BLaER1 (cell line): ENCODE measurements around the gene PLAGL2.
"Not testable (repeated sequence)": the region's sequence is repeated elsewhere in the genome, so short reads cannot be mapped to it uniquely, and the experiment has no call there.

Experiments
- H3K27ac ChIP-seq: shearing (Covaris generic); formaldehyde crosslinking; 2 replicates; pipeline ENCODE4 v1.8.1; 2022
- H3K27me3 ChIP-seq: shearing (Covaris generic); formaldehyde crosslinking; 2 replicates; pipeline ENCODE4 v1.8.1; 2022
- H3K36me3 ChIP-seq: shearing (Covaris generic); formaldehyde crosslinking; 2 replicates; pipeline ENCODE4 v1.8.1; 2022
- H3K4me1 ChIP-seq: shearing (Covaris generic); formaldehyde crosslinking; 2 replicates; pipeline ENCODE4 v1.8.1; 2022
- H3K4me2 ChIP-seq: shearing (Covaris generic); formaldehyde crosslinking; 2 replicates; pipeline ENCODE4 v1.8.1; 2022
- H3K4me3 ChIP-seq: shearing (Covaris generic); formaldehyde crosslinking; 2 replicates; pipeline ENCODE4 v1.8.1; 2022
- H3K9ac ChIP-seq: shearing (Covaris generic); formaldehyde crosslinking; 2 replicates; pipeline ENCODE4 v1.8.1; 2022
- H3K9me3 ChIP-seq: shearing (Covaris generic); formaldehyde crosslinking; 2 replicates; pipeline ENCODE4 v1.8.1; 2022
- H4K20me1 ChIP-seq: shearing (Covaris generic); formaldehyde crosslinking; 2 replicates; pipeline ENCODE4 v1.8.1; 2022
- Cebpa-rat ChIP-seq: shearing (Covaris generic); IDR thresholded peaks from 2 replicates; pipeline ENCODE4 v1.8.1; 2022

Gene PLAGL2, protein sequence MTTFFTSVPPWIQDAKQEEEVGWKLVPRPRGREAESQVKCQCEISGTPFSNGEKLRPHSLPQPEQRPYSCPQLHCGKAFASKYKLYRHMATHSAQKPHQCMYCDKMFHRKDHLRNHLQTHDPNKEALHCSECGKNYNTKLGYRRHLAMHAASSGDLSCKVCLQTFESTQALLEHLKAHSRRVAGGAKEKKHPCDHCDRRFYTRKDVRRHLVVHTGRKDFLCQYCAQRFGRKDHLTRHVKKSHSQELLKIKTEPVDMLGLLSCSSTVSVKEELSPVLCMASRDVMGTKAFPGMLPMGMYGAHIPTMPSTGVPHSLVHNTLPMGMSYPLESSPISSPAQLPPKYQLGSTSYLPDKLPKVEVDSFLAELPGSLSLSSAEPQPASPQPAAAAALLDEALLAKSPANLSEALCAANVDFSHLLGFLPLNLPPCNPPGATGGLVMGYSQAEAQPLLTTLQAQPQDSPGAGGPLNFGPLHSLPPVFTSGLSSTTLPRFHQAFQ

DNA sequence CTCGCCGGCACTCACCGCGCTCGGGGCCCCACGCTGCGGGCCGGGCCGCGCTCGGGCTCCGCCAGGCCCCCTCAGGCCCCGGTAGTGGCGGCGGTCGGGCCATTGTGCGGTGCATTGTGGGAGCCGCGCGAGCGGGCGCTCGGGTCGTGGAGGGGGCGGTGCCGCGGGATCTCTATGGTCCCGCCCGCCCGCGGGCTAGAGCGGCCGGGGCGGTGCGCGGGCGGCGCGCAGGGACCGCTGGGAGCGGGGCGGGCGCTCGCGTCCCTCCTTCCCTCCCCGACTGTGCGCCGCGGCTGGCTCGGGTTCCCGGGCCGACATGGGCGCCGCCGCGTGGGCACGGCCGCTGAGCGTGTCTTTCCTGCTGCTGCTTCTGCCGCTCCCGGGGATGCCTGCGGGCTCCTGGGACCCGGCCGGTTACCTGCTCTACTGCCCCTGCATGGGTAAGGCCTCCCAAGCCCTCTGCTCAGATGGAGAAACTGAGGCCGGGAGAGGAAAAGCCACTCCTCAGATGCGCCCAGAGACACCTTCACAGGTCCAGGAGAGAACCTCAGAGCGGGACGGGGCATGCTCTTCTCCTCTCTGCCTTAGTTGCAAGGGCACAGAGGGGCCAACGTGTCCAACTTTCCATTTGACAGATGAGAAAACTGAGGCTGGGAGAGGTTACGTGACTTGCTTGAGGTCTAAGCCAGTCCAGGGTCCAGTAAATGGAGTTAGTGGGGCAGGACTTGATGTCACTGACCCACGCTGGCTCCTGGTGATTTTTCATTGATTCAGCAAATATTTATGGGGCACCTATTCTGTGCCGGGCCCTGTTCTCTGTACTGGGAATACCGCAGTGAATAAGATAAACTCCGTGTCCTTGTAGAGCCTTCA lies at the start of gene PLAGL2, which contains the start of gene POFUT1:
Gene PLAGL2, minus strand, starts transcription at position 118 of the 873 bp plus-strand sequence. CDS start 5,565 bp downstream, outside the sequence.
Gene POFUT1, plus strand, starts transcription at position 255 of the 873 bp plus-strand sequence. Its CDS starts 62 bp downstream, at position 317.
- Histone ChIP-seq H4K20me1 (peaks cover 45% of the 10 kb centered on the region), H3K27ac (peak within 1 kb of the TSS; percentile 97), H3K4me2 (peak within 1 kb of the TSS; percentile 100), H3K4me1 (peaks cover 59% of the 10 kb centered on the region), H3K9me3 (no peaks in the 10 kb centered on the region), H3K27me3 (no peaks in the 10 kb centered on the region), H3K36me3 (peaks cover 55% of the 10 kb centered on the region), H3K4me3 (peak within 1 kb of the TSS; percentile 98), H3K9ac (peak within 1 kb of the TSS; percentile 99)
- TF ChIP-seq Cebpa-rat, result no peak

DNA sequence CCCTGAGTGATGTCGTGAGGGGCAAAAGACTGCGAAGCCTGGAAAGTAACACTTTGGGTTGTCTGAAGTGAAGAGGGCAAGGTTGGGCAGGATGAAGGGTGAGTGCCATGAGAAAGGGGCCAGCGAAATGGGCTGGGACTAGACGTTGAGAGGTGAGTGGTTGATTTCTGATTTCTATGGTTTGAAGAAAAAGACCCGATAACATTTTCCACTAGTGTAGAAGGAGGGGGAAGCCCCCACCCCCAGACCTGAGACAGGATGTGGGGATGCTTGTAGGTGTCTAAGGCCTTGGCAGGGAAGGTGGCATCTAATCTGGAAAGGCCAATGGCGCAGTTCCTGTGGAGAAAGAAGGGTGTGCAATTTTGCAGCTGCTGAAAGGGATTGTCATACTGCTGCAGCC lies 44.6 kb upstream of the PLAGL2 start:
- no peaks in the 10 kb centered on the region for H3K27me3 ChIP-seq
- H3K27ac ChIP-seq, result no peak overlapping the region
- no peak overlapping the region for H3K4me3 ChIP-seq
- H3K9me3 ChIP-seq, result no peaks in the 10 kb centered on the region
- H3K36me3 ChIP-seq, result no peaks in the 10 kb centered on the region
- no peaks in the 10 kb centered on the region for H4K20me1 ChIP-seq
- no peak for TF ChIP-seq Cebpa-rat
- H3K4me2 ChIP-seq, result no peak overlapping the region
- H3K9ac ChIP-seq, result no peak overlapping the region
- peaks cover 15% of the 10 kb centered on the region for H3K4me1 ChIP-seq

DNA sequence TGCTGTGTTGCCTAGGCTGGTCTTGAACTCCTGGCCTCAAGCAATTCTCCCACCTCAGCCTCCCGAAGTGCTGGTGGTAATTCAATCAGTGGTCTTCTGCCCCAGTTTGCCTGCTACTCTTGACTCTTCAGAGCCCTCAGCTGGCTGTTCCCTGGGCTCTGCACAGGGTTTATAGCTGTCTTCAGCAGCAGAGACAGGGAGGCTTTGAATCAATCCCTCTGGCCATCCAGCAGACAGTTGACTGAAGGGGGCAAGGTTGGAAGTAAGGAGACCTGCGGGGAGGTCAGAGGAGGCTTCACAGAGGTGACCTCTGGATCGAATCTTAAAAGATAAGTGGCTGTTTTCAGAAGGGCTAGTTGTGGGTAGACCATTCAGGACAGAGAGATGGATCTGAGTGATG lies 43.9 kb upstream of the PLAGL2 start:
- no peaks in the 10 kb centered on the region for H3K9me3 ChIP-seq
- no peak overlapping the region for H3K9ac ChIP-seq
- H3K4me2 ChIP-seq, result no peak overlapping the region
- TF ChIP-seq Cebpa-rat, result no peak
- H3K4me3 ChIP-seq, result no peak overlapping the region
- H3K36me3 ChIP-seq, result no peaks in the 10 kb centered on the region
- H3K27me3 ChIP-seq, result no peaks in the 10 kb centered on the region
- H3K27ac ChIP-seq, result no peak overlapping the region
- peaks cover 21% of the 10 kb centered on the region for H3K4me1 ChIP-seq
- H4K20me1 ChIP-seq, result no peaks in the 10 kb centered on the region

DNA sequence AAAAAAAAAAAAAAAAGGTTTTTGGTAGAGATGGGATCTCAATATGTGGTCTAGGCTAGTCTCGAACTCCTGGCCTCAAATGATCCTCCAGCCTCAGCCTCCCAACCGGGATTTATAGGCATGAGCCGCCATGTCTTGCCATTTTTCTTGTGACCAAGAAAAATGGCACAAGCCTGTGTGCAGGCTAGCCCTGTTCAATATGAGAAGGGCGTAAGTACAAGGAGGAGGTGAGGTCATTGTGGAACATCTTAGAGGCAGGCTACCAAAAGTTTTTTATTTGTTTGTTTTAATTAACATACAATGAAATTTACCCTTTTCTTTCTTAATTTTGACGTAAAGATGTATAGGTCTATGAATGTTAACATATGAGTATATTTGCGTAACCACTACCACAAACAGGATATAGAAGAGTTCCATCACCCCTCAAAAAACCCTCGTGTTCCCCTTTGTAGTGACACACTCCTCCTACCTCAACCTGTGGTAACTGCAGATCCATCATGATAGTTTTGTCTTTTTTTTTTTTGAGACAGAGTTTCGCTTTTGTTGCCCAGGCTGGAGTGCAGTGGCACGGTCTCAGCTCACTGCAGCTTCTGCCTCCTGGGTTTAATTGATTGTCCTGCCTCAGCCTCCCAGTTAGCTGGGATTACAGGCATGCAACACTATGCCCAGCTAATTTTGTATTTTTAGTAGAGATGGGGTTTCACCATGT lies 41.6 kb upstream of the PLAGL2 start:
- H3K27ac ChIP-seq, result no peak overlapping the region
- H3K4me3 ChIP-seq, result no peak overlapping the region
- no peaks in the 10 kb centered on the region for H4K20me1 ChIP-seq
- no peaks in the 10 kb centered on the region for H3K27me3 ChIP-seq
- H3K36me3 ChIP-seq, result no peaks in the 10 kb centered on the region
- H3K4me2 ChIP-seq, result no peak overlapping the region
- no peak overlapping the region for H3K9ac ChIP-seq
- peaks cover 21% of the 10 kb centered on the region for H3K4me1 ChIP-seq
- no peaks in the 10 kb centered on the region for H3K9me3 ChIP-seq
- TF ChIP-seq Cebpa-rat, result no peak

DNA sequence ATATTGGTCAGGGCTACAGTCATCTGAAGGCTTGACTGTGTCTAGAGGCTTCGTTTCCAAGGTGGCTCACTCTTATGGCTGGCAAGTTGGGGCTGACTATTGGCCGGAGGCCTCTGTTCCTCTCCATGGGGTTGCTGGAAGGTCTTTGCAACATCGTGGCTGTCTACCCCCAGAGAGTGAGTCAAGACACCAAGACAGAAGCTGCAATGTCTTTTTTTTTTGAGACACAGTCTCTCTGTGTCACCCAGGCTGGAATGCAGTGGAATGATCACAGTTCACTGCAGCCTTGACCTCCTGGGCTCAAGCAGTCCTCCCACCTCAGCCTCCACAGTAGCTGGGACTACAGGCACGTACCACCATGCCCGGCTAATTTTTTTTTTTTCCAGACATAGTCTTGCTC lies 40.5 kb upstream of the PLAGL2 start:
- H3K27ac ChIP-seq, result peak overlapping the region; percentile 42; the same call in 1 of the 2 replicates
- no peak overlapping the region for H3K4me3 ChIP-seq
- no peak overlapping the region for H3K9ac ChIP-seq
- peak overlapping the region; percentile 48 for H3K4me2 ChIP-seq
- H4K20me1 ChIP-seq, result no peaks in the 10 kb centered on the region
- no peaks in the 10 kb centered on the region for H3K9me3 ChIP-seq
- peaks cover 21% of the 10 kb centered on the region for H3K4me1 ChIP-seq
- TF ChIP-seq Cebpa-rat, result no peak
- H3K27me3 ChIP-seq, result no peaks in the 10 kb centered on the region
- no peaks in the 10 kb centered on the region for H3K36me3 ChIP-seq

DNA sequence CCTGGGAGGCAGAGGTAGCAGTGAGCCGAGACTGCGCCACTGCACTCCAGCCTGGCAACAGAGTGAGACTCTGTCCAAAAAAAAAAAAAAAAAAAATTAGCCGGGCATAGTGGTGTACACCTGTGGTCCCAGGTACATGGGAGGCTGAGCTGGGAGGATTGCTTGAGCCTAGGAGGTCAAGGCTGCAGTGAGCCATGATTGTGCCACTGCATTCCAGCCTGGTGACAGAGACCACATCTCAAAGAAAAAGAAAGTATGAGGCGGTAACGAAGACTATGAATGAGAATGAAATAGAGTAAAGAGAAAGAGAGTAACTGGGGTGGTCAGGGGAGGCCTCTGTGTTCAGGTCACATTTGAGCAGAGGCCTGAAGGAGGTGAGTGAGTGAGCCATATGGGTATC lies 38.7 kb upstream of the PLAGL2 start:
- not testable (repeated sequence) for H3K9ac ChIP-seq, H3K36me3 ChIP-seq

DNA sequence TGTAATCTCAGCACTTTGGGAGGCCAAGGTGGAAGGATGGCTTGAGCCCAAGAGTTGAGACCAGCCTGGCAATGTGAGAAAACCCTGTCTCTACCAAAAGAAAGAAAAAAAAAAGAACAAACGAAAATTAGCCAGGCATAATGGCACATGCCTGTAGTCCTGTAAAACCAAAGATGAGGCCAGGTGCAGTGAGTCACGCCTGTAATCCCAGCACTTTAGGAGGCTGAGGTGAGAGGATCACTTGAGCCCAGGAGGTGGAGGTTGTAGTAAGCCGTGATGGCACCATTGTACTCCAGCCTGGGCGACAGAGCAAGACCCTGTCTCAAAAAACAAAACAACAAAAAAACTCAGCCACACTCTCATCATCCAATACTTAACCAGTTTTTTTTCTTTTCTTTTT lies 37.4 kb upstream of the PLAGL2 start:
- TF ChIP-seq Cebpa-rat, result no peak
- Histone ChIP-seq H3K27me3 (no peaks in the 10 kb centered on the region), H3K9me3 (no peaks in the 10 kb centered on the region), H3K4me1 (peaks cover 38% of the 10 kb centered on the region), H3K9ac (no peak overlapping the region), H3K4me3 (no peak overlapping the region), H3K27ac (no peak overlapping the region), H4K20me1 (no peaks in the 10 kb centered on the region), H3K4me2 (no peak overlapping the region), H3K36me3 (no peaks in the 10 kb centered on the region)

More for the DNA sequence above, 38.7 kb upstream of the PLAGL2 start:
- H4K20me1 ChIP-seq, H3K9me3 ChIP-seq, H3K27me3 ChIP-seq, H3K4me2 ChIP-seq, H3K4me3 ChIP-seq, H3K27ac ChIP-seq: not testable (repeated sequence)
- H3K4me1 ChIP-seq, result peaks cover 26% of the 10 kb centered on the region

DNA sequence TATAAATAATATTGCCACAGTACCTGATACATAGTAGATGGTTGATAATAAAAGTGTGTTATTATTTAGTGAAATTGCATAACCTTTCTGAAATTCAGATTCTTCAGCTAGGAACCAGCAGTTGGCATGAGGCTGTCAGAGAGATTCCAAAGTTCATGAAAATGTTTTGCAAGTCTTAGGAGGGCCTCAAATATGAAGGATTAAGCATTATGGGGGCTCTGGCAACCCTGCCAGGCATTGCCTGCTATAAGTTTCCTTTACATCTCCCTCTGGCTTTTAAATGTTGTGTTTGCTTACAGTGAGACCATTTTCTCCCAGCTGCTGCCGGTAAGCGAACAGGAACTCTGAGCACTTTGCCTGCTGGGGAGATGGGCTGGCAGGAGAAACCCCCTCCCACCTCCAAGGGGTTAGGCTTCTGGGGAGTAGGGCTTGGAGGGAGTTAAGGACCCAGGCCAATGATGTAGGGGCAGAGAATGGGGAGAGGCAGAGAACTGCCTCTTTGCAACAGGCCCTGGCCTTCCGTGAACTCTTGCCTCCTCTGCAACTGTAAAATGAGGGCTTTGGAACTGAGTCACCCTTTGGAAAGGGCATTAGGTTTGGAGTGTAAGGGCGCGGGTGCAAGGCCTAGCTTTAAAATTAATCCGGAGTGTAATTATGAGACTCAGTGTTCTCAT lies 36.7 kb upstream of the PLAGL2 start:
- no peak for TF ChIP-seq Cebpa-rat
- Histone ChIP-seq H3K4me1 (peaks cover 45% of the 10 kb centered on the region), H4K20me1 (no peaks in the 10 kb centered on the region), H3K9me3 (no peaks in the 10 kb centered on the region), H3K27me3 (no peaks in the 10 kb centered on the region), H3K9ac (0 out of 2 replicates have a peak overlapping the region, but pooled peaks have one; percentile 2), H3K4me2 (no peak overlapping the region), H3K4me3 (no peak overlapping the region), H3K36me3 (no peaks in the 10 kb centered on the region), H3K27ac (no peak overlapping the region)

DNA sequence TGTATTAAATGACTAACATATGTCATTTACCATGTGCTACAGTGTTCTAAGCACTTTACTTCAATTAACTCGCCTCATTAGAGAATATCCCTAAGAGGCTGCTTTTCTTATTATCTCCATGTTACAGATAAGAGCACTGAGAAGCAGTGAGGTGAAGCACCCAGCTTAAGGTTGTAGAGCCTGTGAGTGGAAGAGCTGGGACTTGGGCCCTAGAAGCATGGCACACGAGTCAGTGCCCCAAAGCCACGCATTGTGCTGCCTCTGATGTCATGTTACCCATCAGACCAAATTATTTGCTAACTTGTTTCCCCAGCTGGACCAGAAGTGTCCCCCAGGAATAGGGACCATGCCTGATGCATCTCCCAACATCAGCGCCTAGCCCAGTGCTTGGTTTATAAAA lies 34.3 kb upstream of the PLAGL2 start:
- Histone ChIP-seq H3K27ac (no peak overlapping the region), H3K4me1 (peaks cover 35% of the 10 kb centered on the region), H3K4me3 (no peak overlapping the region), H3K27me3 (no peaks in the 10 kb centered on the region), H3K36me3 (peaks cover 7% of the 10 kb centered on the region), H4K20me1 (no peaks in the 10 kb centered on the region), H3K9me3 (no peaks in the 10 kb centered on the region), H3K9ac (no peak overlapping the region), H3K4me2 (no peak overlapping the region)
- no peak for TF ChIP-seq Cebpa-rat
